SU-DHL-6 (cell line): Measurements from ENCODE around the gene PDIA2.

Source experiments
- H2AFZ ChIP-seq: fragments of 200-600 bp; sonication (generic); 2 replicates; pipeline ENCODE4 v1.6.1; 2014; ENCODE audit warnings: low read depth, mild to moderate bottlenecking, moderate library complexity, mixed read lengths, antibody characterized with exemption, low read length; ENCODE audit not compliant: severe bottlenecking
- H3F3A ChIP-seq: fragments of 200-600 bp; shearing (Covaris generic); 2 replicates; pipeline ENCODE4 v1.6.0; 2016; ENCODE audit warnings: antibody characterized with exemption, mild to moderate bottlenecking; ENCODE audit not compliant: insufficient read depth
- H3K27ac ChIP-seq: fragments of 200-600 bp; sonication (generic); 2 replicates; pipeline ENCODE4 v1.5.1; 2016; ENCODE audit warnings: low read depth, mild to moderate bottlenecking, low read length, moderate library complexity, mixed read lengths
- H3K27me3 ChIP-seq: fragments of 200-600 bp; sonication (generic), shearing (Covaris generic); 2 replicates; pipeline ENCODE4 v1.6.0; 2014; ENCODE audit warnings: mild to moderate bottlenecking, low read length
- H3K36me3 ChIP-seq: fragments of 200-600 bp; sonication (generic); 2 replicates; pipeline ENCODE4 v1.6.1; 2014; ENCODE audit warnings: mild to moderate bottlenecking, low read length, mixed read lengths
- H3K4me2 ChIP-seq: fragments of 300-600, 200-600 bp; shearing (Covaris generic), sonication (generic); 2 replicates; pipeline ENCODE4 v1.6.0; 2014; ENCODE audit warnings: low read length, low read depth, mild to moderate bottlenecking; ENCODE audit not compliant: poor library complexity, severe bottlenecking
- H3K4me3 ChIP-seq: fragments of 200-600 bp; sonication (generic); 2 replicates; pipeline ENCODE4 v1.5.1; 2014; ENCODE audit warnings: antibody characterized with exemption, low read length, mild to moderate bottlenecking, mixed read lengths; ENCODE audit not compliant: insufficient read depth, poor library complexity, severe bottlenecking
- H3K79me2 ChIP-seq: fragments of 200-600 bp; sonication (generic); 2 replicates; pipeline ENCODE4 v1.6.1; 2014; ENCODE audit warnings: mild to moderate bottlenecking, low read length, moderate library complexity; ENCODE audit not compliant: insufficient read depth
- H3K9ac ChIP-seq: fragments of 200-600 bp; sonication (generic); 2 replicates; pipeline ENCODE4 v1.7.0; 2014; ENCODE audit warnings: mild to moderate bottlenecking, low read length
- H3K9me2 ChIP-seq: fragments of 200-600 bp; sonication (generic); replicated peaks from 2 replicates; pipeline ENCODE4 v1.6.1; 2014; ENCODE audit warnings: low read length; ENCODE audit not compliant: insufficient read depth
- H3K9me3 ChIP-seq: fragments of 200-600 bp; sonication (generic); 2 replicates; pipeline ENCODE4 v1.6.1; 2014; ENCODE audit warnings: low read length, mixed read lengths; ENCODE audit not compliant: insufficient read depth
- H4K20me1 ChIP-seq: fragments of 200-600 bp; sonication (generic); 2 replicates; pipeline ENCODE4 v1.6.1; 2014; ENCODE audit warnings: low read depth, mild to moderate bottlenecking, antibody characterized with exemption, low read length, moderate library complexity, mixed read lengths
- CTCF ChIP-seq: fragments of 200-600 bp; sonication (generic); IDR thresholded peaks from one replicate; pipeline ENCODE4 v1.5.1; 2017; ENCODE audit warnings: antibody characterized with exemption, mild to moderate bottlenecking, low read length, moderate library complexity; ENCODE audit not compliant: insufficient read depth, poor library complexity, severe bottlenecking
- EZH2phosphoT487 ChIP-seq: fragments of 200-600 bp; sonication (generic), shearing (Covaris generic); conservative IDR thresholded peaks from 2 replicates; pipeline ENCODE4 v1.6.1; 2018; ENCODE audit warnings: mild to moderate bottlenecking, antibody characterized with exemption, low read length, moderate library complexity, mixed read lengths

Gene PDIA2

GRCh38 chr16:307691-308312 lies 24.8 kb downstream of the PDIA2 start:
- no peaks in the 10 kb centered on the region for H4K20me1 ChIP-seq
- no peak overlapping the region for H2AFZ ChIP-seq
- no peak overlapping the region for H3K4me2 ChIP-seq
- no peaks in the 10 kb centered on the region for H3K79me2 ChIP-seq
- TF ChIP-seq EZH2phosphoT487 (no peak), CTCF (no peak)
- H3K9me3 ChIP-seq, result no peaks in the 10 kb centered on the region
- no peaks in the 10 kb centered on the region for H3F3A ChIP-seq
- no peak overlapping the region for H3K27ac ChIP-seq
- H3K27me3 ChIP-seq, result no peaks in the 10 kb centered on the region
- H3K4me3 ChIP-seq, result no peak overlapping the region
- no peak overlapping the region for H3K9ac ChIP-seq
- no peaks in the 10 kb centered on the region for H3K9me2 ChIP-seq
- H3K36me3 ChIP-seq, result no peaks in the 10 kb centered on the region

GRCh38 chr16:309476-309875 lies 26.5 kb downstream of the PDIA2 start:
- Histone ChIP-seq H3K4me2 (no peak overlapping the region), H3K27me3 (no peaks in the 10 kb centered on the region), H3K36me3 (no peaks in the 10 kb centered on the region), H3F3A (no peaks in the 10 kb centered on the region), H4K20me1 (no peaks in the 10 kb centered on the region), H3K27ac (no peak overlapping the region), H3K79me2 (no peaks in the 10 kb centered on the region), H2AFZ (no peak overlapping the region), H3K9me2 (no peaks in the 10 kb centered on the region), H3K9me3 (no peaks in the 10 kb centered on the region), H3K9ac (no peak overlapping the region), H3K4me3 (no peak overlapping the region)
- no peak for TF ChIP-seq CTCF
- no peak for TF ChIP-seq EZH2phosphoT487

- no peaks in the 10 kb centered on the region for H3K9me3 ChIP-seq
- TF ChIP-seq EZH2phosphoT487 (no peak), CTCF (no peak)
- no peaks in the 10 kb centered on the region for H3K36me3 ChIP-seq
- H3K79me2 ChIP-seq, result no peaks in the 10 kb centered on the region
- H3K27ac ChIP-seq, result no peak overlapping the region
- no peak overlapping the region for H3K4me2 ChIP-seq
- H3K27me3 ChIP-seq, result no peaks in the 10 kb centered on the region
- no peaks in the 10 kb centered on the region for H4K20me1 ChIP-seq
- H3K9ac ChIP-seq, result no peak overlapping the region
- no peaks in the 10 kb centered on the region for H3K9me2 ChIP-seq
- no peak overlapping the region for H2AFZ ChIP-seq
- H3K4me3 ChIP-seq, result no peak overlapping the region
- H3F3A ChIP-seq, result no peaks in the 10 kb centered on the region
Observed at GRCh38 chr16:311725-312124, 28.8 kb downstream of the PDIA2 start.
